ENCODE data around the gene UQCRQ. TPM values are rescaled to one million over a fixed set of nuclear protein-coding genes. Genes with fewer than 3 reads are reported as not detected.

The UQCRQ gene
- total RNA-seq, 2 donors from 2014 or later = 330 to 366 TPM

- no peak for DNase-seq (ENCODE audit: low spot score)
- no peak for ATAC-seq
- no peaks in the 10 kb centered on the region for H3K27me3 Mint-ChIP-seq
- peaks cover 15 to 22% of the 10 kb centered on the region in 2 donors for H3K4me1 Mint-ChIP-seq (ENCODE audit: low read depth in 2 of 2)
- peaks cover 7% of the 10 kb centered on the region for H3K36me3 Mint-ChIP-seq
- no peak overlapping the region for H3K4me3 Mint-ChIP-seq
- H3K27ac Mint-ChIP-seq = no peak overlapping the region
- H3K9me3 Mint-ChIP-seq = no peaks in the 10 kb centered on the region
These were observed 4.4 kb downstream of the UQCRQ start for GRCh38 chr5:132870801-132871200.

- no peaks in the 10 kb centered on the region for H3K27me3 Mint-ChIP-seq
- H3K9me3 Mint-ChIP-seq = no peaks in the 10 kb centered on the region
- H3K4me3 Mint-ChIP-seq = no peak overlapping the region
- no peak overlapping the region for H3K27ac Mint-ChIP-seq
- peaks cover 7% of the 10 kb centered on the region for H3K36me3 Mint-ChIP-seq
- no peak for ATAC-seq
- H3K4me1 Mint-ChIP-seq (ENCODE audit: low read depth in 2 of 2) = peaks cover 7 to 13% of the 10 kb centered on the region in 2 donors
- no peak for DNase-seq (ENCODE audit: low spot score)
These were observed 5.2 kb downstream of the UQCRQ start for GRCh38 chr5:132871459-132872284.

GRCh38 chr5:132872788-132873118 is 6.3 kb downstream of the UQCRQ start:
- ATAC-seq (no peak), DNase-seq (ENCODE audit: low spot score) (no peak)
- H3K27ac Mint-ChIP-seq = peak overlapping the region; percentile 7 to 15
- no peaks in the 10 kb centered on the region for H3K9me3 Mint-ChIP-seq
- H3K4me3 Mint-ChIP-seq = no peak overlapping the region
- H3K4me1 Mint-ChIP-seq (ENCODE audit: low read depth in 2 of 2) = peaks cover 3 to 4% of the 10 kb centered on the region in 2 donors
- H3K36me3 Mint-ChIP-seq = no peaks in the 10 kb centered on the region
- no peaks in the 10 kb centered on the region for H3K27me3 Mint-ChIP-seq

- ATAC-seq = no peak
- no peaks in the 10 kb centered on the region for H3K9me3 Mint-ChIP-seq
- DNase-seq (ENCODE audit: low spot score) = no peak
- H3K36me3 Mint-ChIP-seq = no peaks in the 10 kb centered on the region
- H3K4me1 Mint-ChIP-seq (ENCODE audit: low read depth in 2 of 2) = peaks cover 3 to 4% of the 10 kb centered on the region in 2 donors
- H3K4me3 Mint-ChIP-seq = no peak within 1 kb of the TSS
- peak within 1 kb of the TSS; percentile 7 to 15 for H3K27ac Mint-ChIP-seq
- no peaks in the 10 kb centered on the region for H3K27me3 Mint-ChIP-seq
These were observed 6.9 kb downstream of the UQCRQ start, which contains the start of gene LEAP2 for GRCh38 chr5:132873119-132873929. Gene LEAP2 (plus strand): TSS chr5:132873668. CDS start chr5:132873695, 27 bp downstream.

- Mint-ChIP-seq H3K27me3 (no peaks in the 10 kb centered on the region), H3K27ac (no peak overlapping the region), H3K36me3 (no peaks in the 10 kb centered on the region), H3K4me1 (ENCODE audit: low read depth in 2 of 2) (peaks cover under 1 to 3% of the 10 kb centered on the region in 2 donors), H3K4me3 (no peak overlapping the region), H3K9me3 (no peaks in the 10 kb centered on the region)
- ATAC-seq = no peak
- no peak for DNase-seq (ENCODE audit: low spot score)
These were observed 7.5 kb downstream of the UQCRQ start for GRCh38 chr5:132873930-132874271.

- H3K4me1 Mint-ChIP-seq (ENCODE audit: low read depth in 2 of 2) = peaks cover 0 to 3% of the 10 kb centered on the region in 2 donors
- H3K27ac Mint-ChIP-seq = no peak overlapping the region
- no peak overlapping the region for H3K4me3 Mint-ChIP-seq
- no peaks in the 10 kb centered on the region for H3K36me3 Mint-ChIP-seq
- DNase-seq (ENCODE audit: low spot score) (no peak), ATAC-seq (no peak)
- no peaks in the 10 kb centered on the region for H3K9me3 Mint-ChIP-seq
- no peaks in the 10 kb centered on the region for H3K27me3 Mint-ChIP-seq
These were observed 9.7 kb downstream of the UQCRQ start for GRCh38 chr5:132876020-132876759.

- Mint-ChIP-seq H3K4me3 (no peak overlapping the region), H3K4me1 (ENCODE audit: low read depth in 2 of 2) (peaks cover 0 to 3% of the 10 kb centered on the region in 2 donors), H3K36me3 (no peaks in the 10 kb centered on the region), H3K27ac (no peak overlapping the region), H3K27me3 (no peaks in the 10 kb centered on the region), H3K9me3 (no peaks in the 10 kb centered on the region)
- ATAC-seq (no peak), DNase-seq (ENCODE audit: low spot score) (no peak)
These were observed 11.0 kb downstream of the UQCRQ start for GRCh38 chr5:132877466-132877865.

GRCh38 chr5:132877938-132878337 is 11.5 kb downstream of the UQCRQ start:
- no peak overlapping the region for H3K27ac Mint-ChIP-seq
- H3K36me3 Mint-ChIP-seq = peaks cover 5% of the 10 kb centered on the region
- ATAC-seq (no peak), DNase-seq (ENCODE audit: low spot score) (no peak)
- H3K4me1 Mint-ChIP-seq (ENCODE audit: low read depth in 2 of 2) = peaks cover 0 to 3% of the 10 kb centered on the region in 2 donors
- H3K4me3 Mint-ChIP-seq = no peak overlapping the region
- no peaks in the 10 kb centered on the region for H3K9me3 Mint-ChIP-seq
- H3K27me3 Mint-ChIP-seq = no peaks in the 10 kb centered on the region

- Mint-ChIP-seq H3K36me3 (peaks cover 26% of the 10 kb centered on the region), H3K4me3 (no peak overlapping the region), H3K4me1 (ENCODE audit: low read depth in 2 of 2) (peaks cover 0 to 4% of the 10 kb centered on the region in 2 donors), H3K27ac (peak overlapping the region; percentile 50 to 67), H3K9me3 (no peaks in the 10 kb centered on the region), H3K27me3 (no peaks in the 10 kb centered on the region)
- ATAC-seq = peak in 1 of 2 donors; percentile 63
- no peak for DNase-seq (ENCODE audit: low spot score)
These were observed 16.9 kb downstream of the UQCRQ start for GRCh38 chr5:132883261-132883834.

- no peaks in the 10 kb centered on the region for H3K27me3 Mint-ChIP-seq
- no peak for ATAC-seq
- peaks cover 26% of the 10 kb centered on the region for H3K36me3 Mint-ChIP-seq
- no peak for DNase-seq (ENCODE audit: low spot score)
- H3K27ac Mint-ChIP-seq = peak overlapping the region; percentile 50 to 67
- H3K4me3 Mint-ChIP-seq = no peak overlapping the region
- no peaks in the 10 kb centered on the region for H3K9me3 Mint-ChIP-seq
- peaks cover 0 to 4% of the 10 kb centered on the region in 2 donors for H3K4me1 Mint-ChIP-seq (ENCODE audit: low read depth in 2 of 2)
These were observed 18.1 kb downstream of the UQCRQ start for GRCh38 chr5:132884548-132884947.

GRCh38 chr5:132886064-132886823 is 19.8 kb downstream of the UQCRQ start:
- ATAC-seq (no peak), DNase-seq (ENCODE audit: low spot score) (no peak)
- Mint-ChIP-seq H3K27me3 (no peaks in the 10 kb centered on the region), H3K4me1 (ENCODE audit: low read depth in 2 of 2) (peaks cover 0 to 6% of the 10 kb centered on the region in 2 donors), H3K4me3 (no peak overlapping the region), H3K9me3 (no peaks in the 10 kb centered on the region), H3K36me3 (peaks cover 26% of the 10 kb centered on the region), H3K27ac (peak overlapping the region in 1 of 2 donors; percentile 30)

- H3K36me3 Mint-ChIP-seq = peaks cover 32% of the 10 kb centered on the region
- DNase-seq (ENCODE audit: low spot score) (no peak), ATAC-seq (no peak)
- H3K4me3 Mint-ChIP-seq = no peak overlapping the region
- peaks cover 0 to 6% of the 10 kb centered on the region in 2 donors for H3K4me1 Mint-ChIP-seq (ENCODE audit: low read depth in 2 of 2)
- no peaks in the 10 kb centered on the region for H3K27me3 Mint-ChIP-seq
- no peaks in the 10 kb centered on the region for H3K9me3 Mint-ChIP-seq
- H3K27ac Mint-ChIP-seq = peak overlapping the region in 1 of 2 donors; percentile 30
These were observed 20.8 kb downstream of the UQCRQ start for GRCh38 chr5:132887283-132887682.

GRCh38 chr5:132889501-132889900 is 23.1 kb downstream of the UQCRQ start:
- Mint-ChIP-seq H3K4me3 (no peak overlapping the region), H3K4me1 (ENCODE audit: low read depth in 2 of 2) (peaks cover 0 to 8% of the 10 kb centered on the region in 2 donors), H3K27me3 (no peaks in the 10 kb centered on the region), H3K36me3 (peaks cover 30% of the 10 kb centered on the region), H3K27ac (no peak overlapping the region), H3K9me3 (no peaks in the 10 kb centered on the region)
- DNase-seq (ENCODE audit: low spot score) = no peak
- ATAC-seq = no peak
